Activated T-cell treated with anti-CD3 and anti-CD28 coated beads, Interleukin-2, amount 50 U/mL, for 24 hours (primary cell): ENCODE measurements around the gene TRIM49D1.
"Not testable (repeated sequence)": the region's sequence is repeated elsewhere in the genome, so short reads cannot be mapped to it uniquely, and the experiment has no call there.

Experiments
- DNase-seq: peaks from one replicate; pipeline ENCODE4 v3.0.0-alpha.2; 2020
- H3K27ac Mint-ChIP-seq: 2 replicates; pipeline ENCODE4 v1.8.0; 2020; ENCODE audit warnings: mild to moderate bottlenecking, mixed read lengths
- H3K27me3 Mint-ChIP-seq: 2 replicates; pipeline ENCODE4 v1.8.0; 2020; ENCODE audit warnings: mixed read lengths
- H3K36me3 Mint-ChIP-seq: 2 replicates; pipeline ENCODE4 v1.8.0; 2020; ENCODE audit warnings: low read depth, mixed read lengths
- H3K4me1 Mint-ChIP-seq: 2 replicates; pipeline ENCODE4 v1.8.0; 2020; ENCODE audit warnings: low read depth, mixed read lengths
- H3K4me3 Mint-ChIP-seq: 2 replicates; pipeline ENCODE4 v1.8.0; 2020; ENCODE audit warnings: mild to moderate bottlenecking, moderate library complexity, mixed read lengths
- H3K9me3 Mint-ChIP-seq: 2 replicates; pipeline ENCODE4 v1.8.0; 2020; ENCODE audit warnings: mixed read lengths

TRIM49D1 gene, protein sequence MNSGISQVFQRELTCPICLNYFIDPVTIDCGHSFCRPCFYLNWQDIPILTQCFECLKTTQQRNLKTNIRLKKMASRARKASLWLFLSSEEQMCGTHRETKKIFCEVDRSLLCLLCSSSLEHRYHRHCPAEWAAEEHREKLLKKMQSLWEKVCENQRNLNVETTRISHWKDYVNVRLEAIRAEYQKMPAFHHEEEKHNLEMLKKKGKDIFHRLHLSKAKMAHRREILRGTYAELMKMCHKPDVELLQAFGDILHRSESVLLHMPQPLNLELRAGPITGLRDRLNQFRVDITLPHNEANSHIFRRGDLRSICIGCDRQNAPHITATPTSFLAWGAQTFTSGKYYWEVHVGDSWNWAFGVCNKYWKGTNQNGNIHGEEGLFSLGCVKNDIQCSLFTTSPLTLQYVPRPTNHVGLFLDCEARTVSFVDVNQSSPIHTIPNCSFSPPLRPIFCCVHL

DNA sequence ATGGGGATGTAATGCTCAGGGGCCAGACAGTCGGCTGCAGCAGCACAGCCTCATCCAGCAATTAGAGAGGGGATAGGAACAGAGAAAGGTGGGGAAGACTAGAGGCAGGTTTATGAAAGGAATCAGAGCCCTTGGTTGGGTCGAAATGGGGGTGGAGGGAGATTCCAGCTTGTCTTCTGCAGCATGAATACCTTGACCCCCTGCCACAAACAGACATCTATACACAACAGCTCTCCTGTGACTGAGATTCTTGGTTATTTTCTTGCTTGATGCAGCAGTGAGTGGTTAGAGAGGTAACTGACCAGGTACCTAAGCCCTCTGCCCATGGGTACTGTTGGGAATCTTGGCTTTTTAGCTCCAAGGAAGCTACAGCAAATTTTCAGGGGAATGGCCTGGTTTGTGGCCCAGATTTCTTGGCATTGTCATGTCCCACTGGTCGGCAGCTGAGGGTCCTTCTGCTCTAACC, at the start of gene TRIM49D1:
Gene TRIM49D1, minus strand, starts transcription at position 51 of the 466 bp plus-strand sequence. CDS start 4,535 bp downstream, outside the sequence.
- Mint-ChIP-seq H3K4me1 (no peaks in the 10 kb centered on the region), H3K36me3 (no peaks in the 10 kb centered on the region), H3K9me3 (no peaks in the 10 kb centered on the region), H3K4me3 (no peak within 1 kb of the TSS), H3K27ac (no peak within 1 kb of the TSS), H3K27me3 (no peaks in the 10 kb centered on the region)
- DNase-seq, result no peak

DNA sequence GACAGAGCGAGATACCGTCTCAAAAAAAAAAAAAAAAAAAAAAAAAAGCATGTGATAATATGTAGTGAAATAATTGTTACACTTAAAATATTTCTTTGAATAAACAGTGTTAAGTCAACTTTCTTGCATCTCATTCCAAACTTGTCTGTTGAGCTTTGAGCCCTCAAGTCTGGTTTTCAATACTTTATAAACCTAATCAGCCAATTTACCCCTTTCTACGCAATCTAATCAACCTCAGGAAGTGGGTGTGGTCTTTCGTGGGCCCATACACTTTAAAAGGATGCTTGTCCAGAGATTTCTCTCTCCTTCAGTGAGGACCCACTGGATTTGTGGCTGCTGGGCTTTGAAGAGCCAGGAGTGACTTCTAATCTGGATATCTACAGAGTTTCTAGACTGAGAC, 43.7 kb upstream of the TRIM49D1 start, which contains the start of gene TRIM64:
Gene TRIM64, plus strand, starts transcription at position 301 of the 400 bp plus-strand sequence. CDS start 2,467 bp downstream, outside the sequence.
- not testable (repeated sequence) for H3K27ac Mint-ChIP-seq, H3K4me3 Mint-ChIP-seq, H3K27me3 Mint-ChIP-seq, DNase-seq, H3K36me3 Mint-ChIP-seq, H3K4me1 Mint-ChIP-seq, H3K9me3 Mint-ChIP-seq

DNA sequence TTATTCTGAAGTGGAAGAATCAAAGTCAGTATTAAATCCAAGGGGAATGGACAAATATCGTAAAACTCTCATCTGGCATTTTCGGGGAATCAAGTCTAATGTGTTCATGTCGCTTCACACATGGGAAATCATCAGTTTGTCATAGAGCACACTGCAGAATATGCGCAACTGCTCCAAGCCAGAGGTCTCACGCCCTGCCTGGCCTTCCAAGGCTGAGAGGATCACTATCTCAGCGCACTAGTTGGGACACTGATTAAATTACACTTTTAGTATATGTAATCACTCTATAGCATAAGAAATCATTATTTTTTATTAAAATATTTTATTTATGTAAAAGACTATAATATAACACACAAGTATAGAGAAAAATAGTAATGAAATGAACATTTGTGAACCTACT, 38.8 kb upstream of the TRIM49D1 start:
- H3K9me3 Mint-ChIP-seq, H3K27ac Mint-ChIP-seq, H3K36me3 Mint-ChIP-seq, H3K4me1 Mint-ChIP-seq, H3K4me3 Mint-ChIP-seq, DNase-seq, H3K27me3 Mint-ChIP-seq: not testable (repeated sequence)

DNA sequence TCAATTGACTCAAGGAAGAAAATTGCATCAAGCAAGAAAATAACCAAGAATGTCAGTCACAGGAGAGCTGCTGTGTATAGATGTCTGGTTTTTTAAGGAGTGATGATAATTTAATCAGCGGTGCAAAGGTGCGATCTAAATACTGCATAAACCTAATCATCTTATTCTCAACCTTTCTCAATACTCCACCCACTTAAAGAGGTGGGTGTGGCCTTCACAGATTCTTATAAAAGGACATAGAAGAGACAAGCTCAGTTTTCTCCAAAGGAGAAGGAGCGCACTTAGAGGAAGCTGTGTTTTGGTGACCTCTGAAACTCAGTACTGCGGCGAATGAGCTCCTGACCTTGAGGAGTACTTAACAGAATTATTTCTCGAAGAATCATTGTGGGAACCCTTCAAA, 1.7 kb upstream of the TRIM49D1 start, which contains the start of gene TRIM49D2:
Gene TRIM49D2, plus strand, starts transcription at position 301 of the 400 bp plus-strand sequence. CDS start 2,698 bp downstream, outside the sequence.
- not testable (repeated sequence) for H3K27me3 Mint-ChIP-seq, H3K36me3 Mint-ChIP-seq, H3K9me3 Mint-ChIP-seq, H3K27ac Mint-ChIP-seq, H3K4me1 Mint-ChIP-seq, H3K4me3 Mint-ChIP-seq, DNase-seq

DNA sequence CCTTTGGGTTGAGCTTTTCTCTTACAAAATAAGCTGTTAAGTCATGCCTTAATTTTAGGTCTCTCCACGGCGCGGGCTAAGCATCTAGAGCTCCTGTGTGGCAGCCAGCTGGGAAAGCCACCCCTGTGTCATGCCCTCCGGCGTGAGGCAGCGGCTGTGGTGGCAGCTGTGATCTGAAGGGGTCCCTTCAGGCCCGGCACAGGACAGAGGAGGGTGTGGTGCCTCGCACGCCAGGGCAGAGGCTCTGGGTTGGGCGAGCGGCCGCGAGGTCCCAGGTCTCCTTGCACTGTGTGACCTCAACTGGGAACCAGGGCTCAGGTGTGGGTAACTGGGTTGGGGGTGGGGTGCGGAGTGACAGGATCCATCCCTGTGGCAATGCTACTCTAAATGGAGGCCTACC, 21.2 kb downstream of the TRIM49D1 start:
- H3K36me3 Mint-ChIP-seq, H3K27me3 Mint-ChIP-seq, H3K9me3 Mint-ChIP-seq: not testable (repeated sequence)

DNA sequence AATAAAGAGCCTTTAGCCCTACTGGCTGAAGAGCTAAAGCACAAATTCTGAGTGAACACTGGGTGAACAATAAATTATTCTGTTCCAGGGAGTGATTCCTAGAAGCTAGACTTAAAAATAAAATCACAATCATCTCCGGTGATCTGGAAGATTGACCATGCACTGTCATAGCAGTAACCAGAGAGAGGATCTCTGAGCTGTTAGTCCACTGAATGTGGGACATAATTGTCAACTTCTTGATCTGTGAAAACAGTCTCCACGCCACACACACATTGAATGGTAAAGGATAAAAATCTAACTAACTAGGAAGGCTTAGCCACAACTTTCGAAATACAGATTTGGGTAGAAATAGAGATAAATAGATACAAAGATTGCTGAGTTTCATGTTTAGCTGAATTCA, 28.8 kb downstream of the TRIM49D1 start:
- H3K9me3 Mint-ChIP-seq, H3K4me3 Mint-ChIP-seq, DNase-seq, H3K4me1 Mint-ChIP-seq, H3K27ac Mint-ChIP-seq, H3K27me3 Mint-ChIP-seq, H3K36me3 Mint-ChIP-seq: not testable (repeated sequence)

More for the DNA sequence above, 21.2 kb downstream of the TRIM49D1 start:
- not testable (repeated sequence) for DNase-seq, H3K4me1 Mint-ChIP-seq, H3K27ac Mint-ChIP-seq, H3K4me3 Mint-ChIP-seq

DNA sequence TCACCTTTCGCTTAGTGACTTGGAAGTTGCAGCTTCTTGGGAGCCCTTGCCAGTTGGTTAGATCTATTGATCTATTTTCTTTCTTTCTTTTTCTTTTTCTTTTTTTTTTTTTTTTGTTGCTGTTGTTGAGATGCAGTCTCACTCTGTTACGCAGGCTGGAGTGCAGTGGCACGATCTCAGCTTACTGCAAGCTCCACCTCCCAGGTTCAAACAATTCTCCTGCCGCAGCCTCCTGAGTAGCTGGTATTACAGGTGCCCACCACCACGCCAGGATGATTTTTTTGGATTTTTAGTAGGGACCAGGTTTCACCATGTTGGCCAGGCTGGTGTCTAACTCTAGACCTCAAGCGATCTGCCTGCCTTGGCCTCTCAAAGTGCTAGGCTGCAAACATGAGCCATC, 44.5 kb downstream of the TRIM49D1 start:
- H3K27me3 Mint-ChIP-seq, H3K36me3 Mint-ChIP-seq, H3K9me3 Mint-ChIP-seq, H3K27ac Mint-ChIP-seq, DNase-seq, H3K4me3 Mint-ChIP-seq, H3K4me1 Mint-ChIP-seq: not testable (repeated sequence)

DNA sequence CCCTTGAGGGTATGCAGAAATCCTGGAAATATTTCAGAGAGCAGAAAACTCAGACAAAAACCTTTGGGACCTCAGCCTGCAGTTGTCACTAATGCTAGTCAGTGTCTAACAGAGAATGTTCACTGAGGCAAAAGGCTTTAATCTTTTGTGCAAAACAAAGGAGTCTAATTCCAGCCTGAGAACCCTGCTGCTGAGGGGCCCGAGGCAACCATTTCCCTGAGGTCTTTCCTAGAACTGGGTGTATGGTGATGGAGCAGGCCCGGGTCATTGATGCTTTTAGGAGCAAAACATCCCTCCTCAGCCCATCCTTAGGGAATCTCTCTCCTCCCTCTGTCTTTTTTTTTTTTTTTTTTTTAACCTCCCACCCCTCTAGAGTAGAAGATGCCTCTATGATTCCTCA, 49.5 kb downstream of the TRIM49D1 start:
- not testable (repeated sequence) for H3K27ac Mint-ChIP-seq, H3K4me3 Mint-ChIP-seq, H3K27me3 Mint-ChIP-seq, H3K4me1 Mint-ChIP-seq, DNase-seq, H3K9me3 Mint-ChIP-seq, H3K36me3 Mint-ChIP-seq

DNA sequence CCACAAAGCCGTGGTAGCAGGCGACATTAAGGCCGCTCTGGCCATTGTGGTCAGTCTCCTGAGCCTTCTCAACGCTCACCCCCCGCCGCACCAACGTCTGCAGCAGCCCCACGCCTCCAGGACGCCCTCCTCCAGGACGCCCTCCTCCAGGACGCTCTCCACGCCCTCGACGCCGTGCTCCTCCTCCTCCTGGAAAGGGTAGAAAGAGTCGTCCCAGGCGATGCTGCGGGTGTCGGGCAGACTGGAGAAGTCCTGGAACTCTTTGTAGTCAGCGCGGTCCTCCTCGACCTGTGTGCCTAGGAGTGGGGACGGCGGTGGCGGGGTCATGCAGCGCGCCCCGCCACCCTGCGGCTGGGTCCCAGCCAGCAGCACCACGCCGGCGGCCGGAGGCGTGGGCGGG, 56.8 kb downstream of the TRIM49D1 start:
- H3K4me3 Mint-ChIP-seq, H3K9me3 Mint-ChIP-seq, H3K36me3 Mint-ChIP-seq, DNase-seq, H3K4me1 Mint-ChIP-seq, H3K27me3 Mint-ChIP-seq, H3K27ac Mint-ChIP-seq: not testable (repeated sequence)

DNA sequence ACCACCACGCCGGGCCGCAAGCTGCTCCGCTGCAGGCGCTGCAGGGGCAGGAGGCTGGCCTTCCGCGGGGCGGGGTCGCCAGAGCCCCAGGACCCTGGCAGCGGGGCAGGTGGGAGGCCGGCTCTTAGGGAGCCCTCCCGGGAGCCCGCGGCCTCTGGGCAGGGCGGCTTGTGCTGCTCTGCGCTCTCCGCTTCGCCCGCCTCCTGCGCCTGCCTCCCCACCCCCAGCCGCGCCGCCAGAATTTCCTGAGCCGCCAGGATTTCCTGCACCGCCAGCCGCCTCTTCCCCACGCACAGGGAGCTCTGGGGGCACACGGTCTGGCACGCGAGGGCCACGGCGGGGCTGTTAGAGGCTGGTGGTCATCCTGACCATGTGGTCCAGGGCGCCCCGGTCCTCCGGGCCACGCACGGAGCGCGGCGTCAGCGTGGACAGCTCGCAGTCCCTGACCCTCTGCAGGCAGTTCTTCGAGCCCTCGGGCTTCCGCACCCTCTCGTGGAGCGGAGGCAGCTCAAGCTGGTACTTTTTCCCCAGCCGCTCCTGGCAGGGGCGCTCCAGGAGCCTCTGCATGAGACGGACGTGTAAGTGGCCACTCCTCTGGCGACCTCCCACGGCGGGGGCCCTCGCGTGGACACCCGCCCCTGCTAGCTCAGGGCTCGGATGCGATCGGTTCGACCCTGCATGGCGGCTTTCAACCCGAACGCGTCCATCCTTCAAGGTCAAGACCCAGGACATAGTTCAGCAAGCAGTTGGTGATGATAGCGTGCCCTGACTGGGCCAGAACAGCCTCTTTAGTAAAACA, 57.9 kb downstream of the TRIM49D1 start:
- not testable (repeated sequence) for H3K27me3 Mint-ChIP-seq, H3K9me3 Mint-ChIP-seq, H3K4me3 Mint-ChIP-seq, H3K27ac Mint-ChIP-seq, H3K4me1 Mint-ChIP-seq, H3K36me3 Mint-ChIP-seq
- peak; percentile 27 for DNase-seq
